ENCODE results near the gene RFTN2. TPM values are rescaled to one million over a fixed set of nuclear protein-coding genes. Genes with fewer than 3 reads are reported as not detected.

The RFTN2 gene
- polyA plus RNA-seq, 1 donor from 2014 or later = 0.06 TPM

DNA sequence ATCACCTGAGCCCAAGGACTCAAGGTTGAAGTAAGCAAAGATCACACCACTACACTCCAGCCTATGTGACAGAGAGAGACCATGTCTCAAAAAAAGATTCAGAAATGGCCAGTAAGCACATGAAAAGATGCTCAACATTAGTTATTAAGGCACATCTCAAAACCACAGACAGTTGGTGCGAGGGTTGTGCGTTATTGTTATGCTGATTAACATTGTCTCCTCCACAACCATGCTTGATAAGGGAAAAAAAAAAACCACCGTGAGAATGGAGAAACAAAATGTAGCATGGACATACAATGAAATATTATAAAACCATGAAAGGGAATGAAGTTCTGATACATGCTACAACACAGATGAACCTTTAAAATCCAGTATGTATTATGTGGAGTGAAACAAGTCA, 132.2 kb downstream of the RFTN2 start:
- Histone ChIP-seq H2AFZ (ENCODE audit: low read depth, low read length) (no peak overlapping the region), H3K9me2 (ENCODE audit: insufficient read depth, low read length) (no peaks in the 10 kb centered on the region), H3F3A (ENCODE audit: insufficient read depth, low read length, poor library complexity, severe bottlenecking) (no peaks in the 10 kb centered on the region), H3K4me3 (ENCODE audit: low read length) (no peak overlapping the region), H3K9ac (ENCODE audit: low read length) (no peak overlapping the region), H3K27me3 (ENCODE audit: insufficient read depth, low read depth, low read length) (no peaks in the 10 kb centered on the region), H3K79me2 (replicated peaks; ENCODE audit: insufficient read depth, low read length) (peaks cover 4% of the 10 kb centered on the region), H3K36me3 (ENCODE audit: insufficient read depth, low read length) (no peaks in the 10 kb centered on the region), H3K27ac (ENCODE audit: low read length) (no peak overlapping the region), H3K4me2 (ENCODE audit: low read length) (no peak overlapping the region), H4K20me1 (ENCODE audit: insufficient read depth) (no peaks in the 10 kb centered on the region), H3K9me3 (ENCODE audit: low read length) (no peaks in the 10 kb centered on the region)
- TF ChIP-seq EZH2 (IDR thresholded peaks at IDR 0.05; ENCODE audit: borderline replicate concordance, insufficient read depth, low read length, poor library complexity, severe bottlenecking) (no peak), TAF1 (IDR thresholded peaks at IDR 0.05; ENCODE audit: low read depth) (no peak), EP300 (conservative IDR thresholded peaks at IDR 0.05; ENCODE audit: poor library complexity, severe bottlenecking) (no peak), RAD21 (conservative IDR thresholded peaks at IDR 0.05) (no peak), SMC3 (conservative IDR thresholded peaks at IDR 0.05; ENCODE audit: poor library complexity) (no peak), MXI1 (conservative IDR thresholded peaks at IDR 0.05; ENCODE audit: poor library complexity, severe bottlenecking) (no peak), REST (IDR thresholded peaks at IDR 0.05; ENCODE audit: borderline replicate concordance) (no peak), POLR2AphosphoS5 (IDR thresholded peaks at IDR 0.05) (no peak)

DNA sequence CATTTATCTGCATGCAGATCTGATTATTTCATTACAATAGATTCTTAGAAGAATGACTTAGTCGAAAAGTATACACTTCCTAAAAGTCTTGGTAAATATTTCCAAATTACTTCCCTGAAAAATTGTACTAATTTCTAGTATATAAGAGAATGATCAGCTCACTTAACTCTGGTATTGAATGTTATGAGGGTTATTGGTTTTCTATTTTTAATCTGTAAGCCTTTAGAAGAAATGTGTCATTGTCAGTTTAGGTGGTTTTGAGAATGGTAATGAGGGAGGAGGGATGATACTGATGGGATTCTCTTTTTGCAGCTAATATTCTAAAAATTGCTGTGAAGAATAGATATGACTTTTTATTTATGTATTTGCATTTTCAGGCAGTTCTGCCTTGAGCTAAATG, 135.7 kb downstream of the RFTN2 start:
- Histone ChIP-seq H3K4me2 (ENCODE audit: low read length) (no peak overlapping the region), H3K9me3 (ENCODE audit: low read length) (no peaks in the 10 kb centered on the region), H4K20me1 (ENCODE audit: insufficient read depth) (no peaks in the 10 kb centered on the region), H3F3A (ENCODE audit: insufficient read depth, low read length, poor library complexity, severe bottlenecking) (no peaks in the 10 kb centered on the region), H3K79me2 (replicated peaks; ENCODE audit: insufficient read depth, low read length) (peaks cover 12% of the 10 kb centered on the region), H3K27ac (ENCODE audit: low read length) (no peak overlapping the region), H3K4me3 (ENCODE audit: low read length) (no peak overlapping the region), H3K27me3 (ENCODE audit: insufficient read depth, low read depth, low read length) (no peaks in the 10 kb centered on the region), H3K9me2 (ENCODE audit: insufficient read depth, low read length) (no peaks in the 10 kb centered on the region), H3K9ac (ENCODE audit: low read length) (no peak overlapping the region), H2AFZ (ENCODE audit: low read depth, low read length) (no peak overlapping the region), H3K36me3 (ENCODE audit: insufficient read depth, low read length) (no peaks in the 10 kb centered on the region)
- no peak for TF ChIP-seq RAD21 (conservative IDR thresholded peaks at IDR 0.05)
- TF ChIP-seq, protein P1, sequence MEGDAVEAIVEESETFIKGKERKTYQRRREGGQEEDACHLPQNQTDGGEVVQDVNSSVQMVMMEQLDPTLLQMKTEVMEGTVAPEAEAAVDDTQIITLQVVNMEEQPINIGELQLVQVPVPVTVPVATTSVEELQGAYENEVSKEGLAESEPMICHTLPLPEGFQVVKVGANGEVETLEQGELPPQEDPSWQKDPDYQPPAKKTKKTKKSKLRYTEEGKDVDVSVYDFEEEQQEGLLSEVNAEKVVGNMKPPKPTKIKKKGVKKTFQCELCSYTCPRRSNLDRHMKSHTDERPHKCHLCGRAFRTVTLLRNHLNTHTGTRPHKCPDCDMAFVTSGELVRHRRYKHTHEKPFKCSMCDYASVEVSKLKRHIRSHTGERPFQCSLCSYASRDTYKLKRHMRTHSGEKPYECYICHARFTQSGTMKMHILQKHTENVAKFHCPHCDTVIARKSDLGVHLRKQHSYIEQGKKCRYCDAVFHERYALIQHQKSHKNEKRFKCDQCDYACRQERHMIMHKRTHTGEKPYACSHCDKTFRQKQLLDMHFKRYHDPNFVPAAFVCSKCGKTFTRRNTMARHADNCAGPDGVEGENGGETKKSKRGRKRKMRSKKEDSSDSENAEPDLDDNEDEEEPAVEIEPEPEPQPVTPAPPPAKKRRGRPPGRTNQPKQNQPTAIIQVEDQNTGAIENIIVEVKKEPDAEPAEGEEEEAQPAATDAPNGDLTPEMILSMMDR (IDR thresholded peaks at IDR 0.05; ENCODE audit: poor library complexity, severe bottlenecking) = no peak
- no peak for TF ChIP-seq EP300 (conservative IDR thresholded peaks at IDR 0.05; ENCODE audit: poor library complexity, severe bottlenecking)
- no peak for TF ChIP-seq TAF1 (IDR thresholded peaks at IDR 0.05; ENCODE audit: low read depth)
- no peak for TF ChIP-seq MXI1 (conservative IDR thresholded peaks at IDR 0.05; ENCODE audit: poor library complexity, severe bottlenecking)

All from neural cell (in vitro differentiated cells).